Liver (tissue), 9 donors: ENCODE data around the gene OLFML3. TPM values are rescaled to one million over a fixed set of nuclear protein-coding genes. Genes with fewer than 3 reads are reported as not detected.

Experiments used
- DNase-seq: peaks from one replicate; pipeline ENCODE4 v3.0.0-alpha.2; 2017; ENCODE audit warnings: low spot score
- H3K27ac ChIP-seq, 2 donors: one replicate each; pipeline ENCODE4 v1.7.0; 2013; ENCODE audit warnings: inconsistent platforms in 2 of 2, low read length in 2 of 2, control low read depth in 1 of 2, low read depth in 1 of 2, mild to moderate bottlenecking in 1 of 2
- H3K27me3 ChIP-seq, 4 donors: one replicate each; pipeline versions ENCODE4 v1.6.1 to v1.7.0; 2013; ENCODE audit warnings: low read length in 3 of 4, inconsistent platforms in 1 of 4, mild to moderate bottlenecking in 1 of 4, moderate library complexity in 1 of 4; ENCODE audit not compliant: control insufficient read depth in 4 of 4, insufficient read depth in 4 of 4
- H3K36me3 ChIP-seq, 4 donors: one replicate each; pipeline versions ENCODE4 v1.6.1 to v1.7.0; 2013; ENCODE audit warnings: low read length in 3 of 4, mild to moderate bottlenecking in 3 of 4, low read depth in 1 of 4, moderate library complexity in 1 of 4; ENCODE audit not compliant: control insufficient read depth in 4 of 4, insufficient read depth in 3 of 4
- H3K4me1 ChIP-seq, 4 donors: one replicate each; pipeline versions ENCODE4 v1.6.1 to v1.7.0; 2013; ENCODE audit warnings: low read length in 3 of 4, mild to moderate bottlenecking in 3 of 4, moderate library complexity in 1 of 4; ENCODE audit not compliant: control insufficient read depth in 4 of 4, insufficient read depth in 4 of 4
- H3K4me3 ChIP-seq, 3 donors: one replicate each; pipeline versions ENCODE4 v1.6.1 to v1.7.0; 2013; ENCODE audit warnings: low read length in 3 of 3, control low read depth in 1 of 3, low read depth in 1 of 3, mild to moderate bottlenecking in 1 of 3
- H3K9ac ChIP-seq, 2 donors: one replicate each; pipeline ENCODE4 v1.7.0; 2013; ENCODE audit warnings: low read length in 2 of 2, mild to moderate bottlenecking in 2 of 2, moderate library complexity in 2 of 2, control low read depth in 1 of 2, low read depth in 1 of 2
- H3K9me3 ChIP-seq, 4 donors: one replicate each; pipeline versions ENCODE4 v1.6.1 to v1.7.0; 2013; ENCODE audit warnings: low read length in 3 of 4; ENCODE audit not compliant: control insufficient read depth in 4 of 4
- FOXA1 ChIP-seq: IDR thresholded peaks from 2 replicates; pipeline ENCODE4 v1.6.1; 2016; ENCODE audit warnings: antibody characterized with exemption
- FOXA2 ChIP-seq: IDR thresholded peaks from 2 replicates; pipeline ENCODE4 v1.6.1; 2016; ENCODE audit warnings: antibody characterized with exemption
- GABPA ChIP-seq, 2 donors: IDR thresholded peaks in 1 of 2; conservative IDR thresholded peaks in 1 of 2; 2 replicates each; pipeline ENCODE4 v1.6.1; 2016; ENCODE audit warnings: antibody characterized with exemption in 2 of 2, mild to moderate bottlenecking in 1 of 2, moderate library complexity in 1 of 2
- HNF4A ChIP-seq, 2 donors: conservative IDR thresholded peaks; 2 replicates each; pipeline ENCODE4 v1.6.1; 2016; ENCODE audit warnings: antibody characterized with exemption in 2 of 2, mild to moderate bottlenecking in 2 of 2
- HNF4G ChIP-seq: IDR thresholded peaks from 2 replicates; pipeline ENCODE4 v1.6.1; 2016; ENCODE audit warnings: antibody characterized with exemption
- MAX ChIP-seq: IDR thresholded peaks from 2 replicates; pipeline ENCODE4 v1.6.1; 2016; ENCODE audit warnings: antibody characterized with exemption
- NR2F2 ChIP-seq: IDR thresholded peaks from 2 replicates; pipeline ENCODE4 v1.6.1; 2016; ENCODE audit warnings: antibody characterized with exemption
- RAD21 ChIP-seq, 2 donors: IDR thresholded peaks; 2 replicates each; pipeline ENCODE4 v1.6.1; 2016; ENCODE audit warnings: antibody characterized with exemption in 2 of 2, mild to moderate bottlenecking in 2 of 2
- REST ChIP-seq: IDR thresholded peaks from 2 replicates; pipeline ENCODE4 v1.6.1; 2016; ENCODE audit warnings: antibody characterized with exemption, mild to moderate bottlenecking
- SP1 ChIP-seq: IDR thresholded peaks from 2 replicates; pipeline ENCODE4 v1.6.1; 2018; ENCODE audit warnings: antibody characterized with exemption, mild to moderate bottlenecking
- TAF1 ChIP-seq: conservative IDR thresholded peaks from 2 replicates; pipeline ENCODE4 v1.6.1; 2016; ENCODE audit warnings: antibody characterized with exemption, mild to moderate bottlenecking
- YY1 ChIP-seq: IDR thresholded peaks from 2 replicates; pipeline ENCODE4 v1.6.1; 2016; ENCODE audit warnings: antibody characterized with exemption, mild to moderate bottlenecking
- ZBTB33 ChIP-seq: IDR thresholded peaks from 2 replicates; pipeline ENCODE4 v1.6.1; 2016; ENCODE audit warnings: antibody characterized with exemption
- WGBS: extraction: QIAGEN DNeasy Blood & Tissue Kit; methylation state at CpG from one replicate; pipeline ENCODE4 v1.1.7; 2013; 5-methylcytosine and 5-hydroxymethylcytosine counted together
- polyA plus RNA-seq, 2 donors: library from polyadenylated mRNA; stranded (reverse) in 1 of 2; unstranded in 1 of 2; fragments of 200-250 nt in 1 of 2; fragments of >200 nt in 1 of 2; fragmentation: Nextera tagmentation in 1 of 2; extraction: Ambion mirVana in 1 of 2; gene quantifications; one replicate each; pipeline versions ENCODE4 v1.2.1 to v1.2.3, GENCODE V29; 2013 to 2015
- total RNA-seq, 2 donors: library from RNA; depleted of rRNA; stranded (reverse); fragments of >200 nt; gene quantifications; one replicate each; pipeline ENCODE4 v1.2.3, GENCODE V29; 2014
- TF ChIP-seq, protein P1 (sequence below): IDR thresholded peaks from 2 replicates; pipeline ENCODE4 v1.6.1; 2016; ENCODE audit warnings: antibody characterized with exemption
- TF ChIP-seq, protein P2 (sequence below): fragments of 150-350 bp; IDR thresholded peaks from 2 replicates; pipeline ENCODE4 v1.5.1; 2017; ENCODE audit warnings: improper control_type of control experiment, low read depth, low read length; ENCODE audit not compliant: missing input control
- donor health status: healthy.
- donor health status: healthy.
- donor health status: healthy.
- donor health status: healthy.
- donor health status: healthy.

Gene OLFML3
- total and polyA plus RNA-seq, 4 donors: 8.3 to 16.7 (median 12.2) TPM

DNA sequence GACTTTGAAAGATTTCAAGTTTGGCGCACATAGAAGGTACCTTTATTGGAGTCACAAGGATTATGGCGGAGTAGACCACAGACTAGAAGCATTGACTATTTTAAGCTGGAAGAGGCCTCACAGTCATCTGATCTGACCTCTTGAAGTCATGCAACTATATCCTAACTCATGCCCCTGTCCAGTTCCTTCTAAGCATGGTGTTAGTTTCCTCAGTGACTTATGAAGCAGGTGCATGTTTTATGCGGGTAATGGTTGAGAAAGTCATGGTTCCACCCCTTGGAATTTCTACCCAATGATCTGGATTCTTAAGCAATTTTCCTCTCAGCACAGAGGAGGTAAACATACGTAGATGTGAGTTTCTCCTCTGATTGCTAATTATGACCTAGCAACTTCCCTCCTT lies 11.7 kb downstream of the OLFML3 start:
- TF ChIP-seq YY1 (no peak), ZBTB33 (no peak), TAF1 (no peak), NR2F2 (no peak), REST (no peak)
- TF ChIP-seq, protein P1, sequence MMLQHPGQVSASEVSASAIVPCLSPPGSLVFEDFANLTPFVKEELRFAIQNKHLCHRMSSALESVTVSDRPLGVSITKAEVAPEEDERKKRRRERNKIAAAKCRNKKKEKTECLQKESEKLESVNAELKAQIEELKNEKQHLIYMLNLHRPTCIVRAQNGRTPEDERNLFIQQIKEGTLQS: no peak
- no peak overlapping the region for H3K9ac ChIP-seq
- H3K9me3 ChIP-seq: peaks cover 2 to 9% (median 3%) of the 10 kb centered on the region in 4 donors
- no peaks in the 10 kb centered on the region for H3K27me3 ChIP-seq
- H3K36me3 ChIP-seq: no peaks in the 10 kb centered on the region
- H3K4me1 ChIP-seq: no peaks in the 10 kb centered on the region
- H3K4me3 ChIP-seq: no peak overlapping the region
- 93% methylated on average over 4 of the region's 4 CpGs for WGBS
- H3K27ac ChIP-seq: no peak overlapping the region
- DNase-seq: no peak

GRCh38 chr1:113991467-113991997 lies 12.3 kb downstream of the OLFML3 start:
- TF ChIP-seq REST: no peak
- no peak for TF ChIP-seq SP1
- TF ChIP-seq, protein P1: no peak
- no peak for TF ChIP-seq FOXA1
- no peak for TF ChIP-seq RAD21 (IDR thresholded peaks at IDR 0.05)
- no peak for TF ChIP-seq TAF1
- TF ChIP-seq GABPA (IDR thresholded peaks at IDR 0.05 in 1 of 2, conservative IDR thresholded peaks at IDR 0.05 in 1 of 2): no peak
- TF ChIP-seq HNF4G: no peak
- TF ChIP-seq MAX: no peak
- TF ChIP-seq ZBTB33: no peak
- TF ChIP-seq HNF4A (conservative IDR thresholded peaks at IDR 0.05): no peak
- TF ChIP-seq FOXA2: no peak
- TF ChIP-seq, protein P2, sequence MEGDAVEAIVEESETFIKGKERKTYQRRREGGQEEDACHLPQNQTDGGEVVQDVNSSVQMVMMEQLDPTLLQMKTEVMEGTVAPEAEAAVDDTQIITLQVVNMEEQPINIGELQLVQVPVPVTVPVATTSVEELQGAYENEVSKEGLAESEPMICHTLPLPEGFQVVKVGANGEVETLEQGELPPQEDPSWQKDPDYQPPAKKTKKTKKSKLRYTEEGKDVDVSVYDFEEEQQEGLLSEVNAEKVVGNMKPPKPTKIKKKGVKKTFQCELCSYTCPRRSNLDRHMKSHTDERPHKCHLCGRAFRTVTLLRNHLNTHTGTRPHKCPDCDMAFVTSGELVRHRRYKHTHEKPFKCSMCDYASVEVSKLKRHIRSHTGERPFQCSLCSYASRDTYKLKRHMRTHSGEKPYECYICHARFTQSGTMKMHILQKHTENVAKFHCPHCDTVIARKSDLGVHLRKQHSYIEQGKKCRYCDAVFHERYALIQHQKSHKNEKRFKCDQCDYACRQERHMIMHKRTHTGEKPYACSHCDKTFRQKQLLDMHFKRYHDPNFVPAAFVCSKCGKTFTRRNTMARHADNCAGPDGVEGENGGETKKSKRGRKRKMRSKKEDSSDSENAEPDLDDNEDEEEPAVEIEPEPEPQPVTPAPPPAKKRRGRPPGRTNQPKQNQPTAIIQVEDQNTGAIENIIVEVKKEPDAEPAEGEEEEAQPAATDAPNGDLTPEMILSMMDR: no peak
- TF ChIP-seq YY1: no peak
- TF ChIP-seq NR2F2: no peak
- Histone ChIP-seq H3K36me3 (no peaks in the 10 kb centered on the region), H3K9me3 (peaks cover 2 to 9% (median 3%) of the 10 kb centered on the region in 4 donors), H3K4me1 (no peaks in the 10 kb centered on the region), H3K27me3 (no peaks in the 10 kb centered on the region), H3K27ac (no peak overlapping the region), H3K9ac (no peak overlapping the region), H3K4me3 (no peak overlapping the region)
- 91% methylated on average over 5 of the region's 5 CpGs for WGBS
- no peak for DNase-seq
